AG08396 (cell line): ENCODE measurements around the gene ZCCHC8.
A peak's percentile ranks its signal among the peaks of the same experiment; 100 is the strongest.
"Not testable (repeated sequence)": the region's sequence is repeated elsewhere in the genome, so short reads cannot be mapped to it uniquely, and the experiment has no call there.

Experiments used
- DNase-seq: peaks from one replicate; pipeline ENCODE4 v3.0.0; 2012; ENCODE audit warnings: low spot score, mixed read lengths

Gene ZCCHC8

GRCh38 chr12:122500685-122501488 lies at the start of gene ZCCHC8:
Gene ZCCHC8, minus strand, starts transcription at chr12:122500932. Its CDS starts 92 bp downstream, at chr12:122500840.
- DNase-seq: peak; percentile 94

GRCh38 chr12:122547330-122547729 lies 46.6 kb upstream of the ZCCHC8 start:
- DNase-seq: no peak

GRCh38 chr12:122545855-122546254 lies 45.1 kb upstream of the ZCCHC8 start:
- no peak for DNase-seq

- DNase-seq: no peak
Observed at GRCh38 chr12:122544537-122544936, 43.8 kb upstream of the ZCCHC8 start.

GRCh38 chr12:122538496-122538895 lies 37.8 kb upstream of the ZCCHC8 start:
- no peak for DNase-seq

GRCh38 chr12:122537021-122537420 lies 36.3 kb upstream of the ZCCHC8 start:
- DNase-seq: no peak

- DNase-seq: no peak
Observed at GRCh38 chr12:122533856-122534255, 33.1 kb upstream of the ZCCHC8 start.

- no peak for DNase-seq
Observed at GRCh38 chr12:122528992-122529391, 28.3 kb upstream of the ZCCHC8 start.

GRCh38 chr12:122528582-122528981 lies 27.9 kb upstream of the ZCCHC8 start:
- DNase-seq: no peak

- DNase-seq: peak; percentile 7
Observed at GRCh38 chr12:122527478-122527944, 26.8 kb upstream of the ZCCHC8 start.

GRCh38 chr12:122526683-122527477 lies 26.1 kb upstream of the ZCCHC8 start, which contains the start of the genes KNTC1 and RSRC2:
Gene KNTC1, plus strand, starts transcription at chr12:122527249. Its CDS starts 2,815 bp downstream, at chr12:122530064.
Gene RSRC2, minus strand, starts transcription at chr12:122526936. Its CDS starts 83 bp downstream, at chr12:122526853.
- peak; percentile 94 for DNase-seq

- no peak for DNase-seq
Observed at GRCh38 chr12:122523846-122524718, 23.4 kb upstream of the ZCCHC8 start.

- DNase-seq: no peak
Observed at GRCh38 chr12:122523280-122523679, 22.5 kb upstream of the ZCCHC8 start.

- DNase-seq: no peak
Observed at GRCh38 chr12:122520676-122521075, 19.9 kb upstream of the ZCCHC8 start.

- no peak for DNase-seq
Observed at GRCh38 chr12:122519418-122519817, 18.7 kb upstream of the ZCCHC8 start.

- DNase-seq: no peak
Observed at GRCh38 chr12:122518908-122519307, 18.2 kb upstream of the ZCCHC8 start.

GRCh38 chr12:122517877-122518276 lies 17.1 kb upstream of the ZCCHC8 start:
- DNase-seq: peak; percentile 51

GRCh38 chr12:122516544-122517361 lies 16.0 kb upstream of the ZCCHC8 start:
- DNase-seq: no peak

GRCh38 chr12:122515275-122515674 lies 14.5 kb upstream of the ZCCHC8 start:
- DNase-seq: no peak

- no peak for DNase-seq
Observed at GRCh38 chr12:122513660-122514059, 12.9 kb upstream of the ZCCHC8 start.

- DNase-seq: not testable (repeated sequence)
Observed at GRCh38 chr12:122513028-122513427, 12.3 kb upstream of the ZCCHC8 start.
